HEK293 (cell line): ENCODE data around the gene MAPRE2.

Source experiments
- CTCF ChIA-PET: fragments of 350-600 bp; formaldehyde crosslinking; extraction: SDS; loops from one replicate; lab custom pipeline; 2021; ENCODE audit warnings: antibody characterized with exemption; lab: Yijun Ruan, JAX
- POLR2A ChIA-PET: fragments of 300-600 bp; formaldehyde crosslinking; extraction: SDS; loops from one replicate; lab custom pipeline; 2020; ENCODE audit warnings: antibody characterized with exemption, inconsistent platforms; lab: Yijun Ruan, JAX
- H3K27ac ChIP-seq: fragments of 200-500 bp; sonication (Bioruptor generic); 2 replicates; pipeline ENCODE4 v1.5.1; 2014; ENCODE audit warnings: low read depth, low read length, control low read depth, inconsistent platforms; ENCODE audit errors: extremely low read depth
- H3K36me3 ChIP-seq, 2 experiments: fragments of 200-500 bp in 1 of 2; sonication (Bioruptor generic) in 1 of 2; 1 replicate in 1 of 2; 2 replicates in 1 of 2; pipeline ENCODE4 v1.5.1; 2014 to 2017; ENCODE audit warnings: inconsistent platforms in 2 of 2, low read length in 2 of 2; ENCODE audit not compliant: control insufficient read depth in 2 of 2, insufficient read depth in 1 of 2
- H3K4me1 ChIP-seq: fragments of 200-500 bp; sonication (Bioruptor generic); 2 replicates; pipeline ENCODE4 v1.5.1; 2014; ENCODE audit warnings: mild to moderate bottlenecking, low read length, inconsistent platforms; ENCODE audit not compliant: control insufficient read depth, insufficient read depth
- H3K4me3 ChIP-seq: 2 replicates; pipeline ENCODE4 v1.5.1; 2011; ENCODE audit warnings: low read depth, mild to moderate bottlenecking, control low read depth, low read length, moderate library complexity
- H3K9me3 ChIP-seq: fragments of 200-500 bp; sonication (Bioruptor generic); 2 replicates; pipeline ENCODE4 v1.5.1; 2014; ENCODE audit warnings: low read depth, low read length, inconsistent platforms; ENCODE audit not compliant: control insufficient read depth, insufficient read depth
- FEZF1 ChIP-seq: fragments of 450-650 bp; formaldehyde crosslinking; IDR thresholded peaks from 2 replicates; pipeline ENCODE4 v1.5.1; 2016; ENCODE audit warnings: missing biosample characterization, missing genetic modification characterization
- GFI1B ChIP-seq: fragments of 450-650 bp; formaldehyde crosslinking; IDR thresholded peaks from 2 replicates; pipeline ENCODE4 v1.5.1; 2016; ENCODE audit warnings: missing biosample characterization, missing genetic modification characterization
- GLIS2 ChIP-seq: fragments of 450-650 bp; formaldehyde crosslinking; IDR thresholded peaks from 2 replicates; pipeline ENCODE4 v1.5.1; 2016; ENCODE audit warnings: missing biosample characterization, missing genetic modification characterization
- KLF7 ChIP-seq: fragments of 450-650 bp; formaldehyde crosslinking; IDR thresholded peaks from 2 replicates; pipeline ENCODE4 v1.5.1; 2016; ENCODE audit warnings: missing biosample characterization, missing genetic modification characterization, borderline replicate concordance
- SCRT2 ChIP-seq: fragments of 450-650 bp; formaldehyde crosslinking; IDR thresholded peaks from 2 replicates; pipeline ENCODE4 v1.5.1; 2016; ENCODE audit warnings: missing biosample characterization, missing genetic modification characterization
- SP7 ChIP-seq: fragments of 450-650 bp; formaldehyde crosslinking; IDR thresholded peaks from 2 replicates; pipeline ENCODE4 v1.5.1; 2016; ENCODE audit warnings: missing biosample characterization, missing genetic modification characterization
- TCF7L2 ChIP-seq: IDR thresholded peaks from 2 replicates; pipeline ENCODE4 v1.6.1; 2011; ENCODE audit warnings: low read depth, mild to moderate bottlenecking, inconsistent platforms, low read length, moderate library complexity, borderline replicate concordance
- TRIM28 ChIP-seq: IDR thresholded peaks from 2 replicates; pipeline ENCODE4 v1.6.1; 2011; ENCODE audit warnings: low read length, control low read depth, borderline replicate concordance
- ZBTB17 ChIP-seq: fragments of 450-650 bp; formaldehyde crosslinking; IDR thresholded peaks from 2 replicates; pipeline ENCODE4 v1.5.1; 2016; ENCODE audit warnings: missing biosample characterization, missing genetic modification characterization
- ZBTB20 ChIP-seq: fragments of 450-650 bp; formaldehyde crosslinking; IDR thresholded peaks from 2 replicates; pipeline ENCODE4 v1.5.1; 2016; ENCODE audit warnings: missing biosample characterization, missing genetic modification characterization
- ZBTB7A ChIP-seq: fragments of 450-650 bp; formaldehyde crosslinking; IDR thresholded peaks from 2 replicates; pipeline ENCODE4 v1.5.1; 2016; ENCODE audit warnings: low read depth, missing biosample characterization, missing genetic modification characterization
- ZFP37 ChIP-seq: fragments of 450-650 bp; formaldehyde crosslinking; IDR thresholded peaks from 2 replicates; pipeline ENCODE4 v1.5.1; 2016; ENCODE audit warnings: missing biosample characterization, missing genetic modification characterization
- ZNF214 ChIP-seq: fragments of 450-650 bp; formaldehyde crosslinking; IDR thresholded peaks from 2 replicates; pipeline ENCODE4 v1.5.1; 2017; ENCODE audit warnings: missing biosample characterization, mild to moderate bottlenecking, missing genetic modification characterization, borderline replicate concordance
- ZNF423 ChIP-seq: fragments of 450-650 bp; formaldehyde crosslinking; IDR thresholded peaks from 2 replicates; pipeline ENCODE4 v1.5.1; 2016; ENCODE audit warnings: missing biosample characterization, missing genetic modification characterization
- ZNF560 ChIP-seq: fragments of 450-650 bp; formaldehyde crosslinking; IDR thresholded peaks from 2 replicates; pipeline ENCODE4 v1.5.1; 2017; ENCODE audit warnings: missing biosample characterization, missing genetic modification characterization, borderline replicate concordance
- ZNF626 ChIP-seq: fragments of 450-650 bp; sonication (Bioruptor Pico); formaldehyde crosslinking; IDR thresholded peaks from 2 replicates; pipeline ENCODE4 v1.5.1; 2018; ENCODE audit warnings: missing biosample characterization, missing genetic modification characterization, inconsistent platforms
- ZNF654 ChIP-seq: fragments of 450-650 bp; formaldehyde crosslinking; IDR thresholded peaks from 2 replicates; pipeline ENCODE4 v1.5.1; 2016; ENCODE audit warnings: low read depth, missing biosample characterization, missing genetic modification characterization
- ZNF660 ChIP-seq: fragments of 450-650 bp; IDR thresholded peaks from 2 replicates; pipeline ENCODE4 v1.5.1; 2018; ENCODE audit warnings: missing biosample characterization, mild to moderate bottlenecking, missing genetic modification characterization
- ZNF776 ChIP-seq: fragments of 450-650 bp; formaldehyde crosslinking; IDR thresholded peaks from 2 replicates; pipeline ENCODE4 v1.5.0; 2017; ENCODE audit warnings: missing biosample characterization, missing genetic modification characterization, borderline replicate concordance
- TF ChIP-seq, protein P1 (sequence below): fragments of 450-650 bp; formaldehyde crosslinking; conservative IDR thresholded peaks from 2 replicates; pipeline ENCODE4 v1.5.1; 2016; ENCODE audit warnings: low read depth, missing biosample characterization, missing genetic modification characterization
- TF ChIP-seq, protein P2 (sequence below): fragments of 450-650 bp; formaldehyde crosslinking; IDR thresholded peaks from 2 replicates; pipeline ENCODE4 v1.5.1; 2016; ENCODE audit warnings: missing biosample characterization, missing genetic modification characterization
- TF ChIP-seq, protein P3 (sequence below): fragments of 450-650 bp; formaldehyde crosslinking; IDR thresholded peaks from 2 replicates; pipeline ENCODE4 v1.5.1; 2016; ENCODE audit warnings: missing biosample characterization, missing genetic modification characterization
- TF ChIP-seq, protein P4 (sequence below): fragments of 450-650 bp; formaldehyde crosslinking; IDR thresholded peaks from 2 replicates; pipeline ENCODE4 v1.5.1; 2016; ENCODE audit warnings: missing biosample characterization, missing genetic modification characterization, borderline replicate concordance
- TF ChIP-seq, protein P5 (sequence below): fragments of 450-650 bp; formaldehyde crosslinking; IDR thresholded peaks from 2 replicates; pipeline ENCODE4 v1.5.1; 2016; ENCODE audit warnings: missing biosample characterization, missing genetic modification characterization

MAPRE2 gene

DNA sequence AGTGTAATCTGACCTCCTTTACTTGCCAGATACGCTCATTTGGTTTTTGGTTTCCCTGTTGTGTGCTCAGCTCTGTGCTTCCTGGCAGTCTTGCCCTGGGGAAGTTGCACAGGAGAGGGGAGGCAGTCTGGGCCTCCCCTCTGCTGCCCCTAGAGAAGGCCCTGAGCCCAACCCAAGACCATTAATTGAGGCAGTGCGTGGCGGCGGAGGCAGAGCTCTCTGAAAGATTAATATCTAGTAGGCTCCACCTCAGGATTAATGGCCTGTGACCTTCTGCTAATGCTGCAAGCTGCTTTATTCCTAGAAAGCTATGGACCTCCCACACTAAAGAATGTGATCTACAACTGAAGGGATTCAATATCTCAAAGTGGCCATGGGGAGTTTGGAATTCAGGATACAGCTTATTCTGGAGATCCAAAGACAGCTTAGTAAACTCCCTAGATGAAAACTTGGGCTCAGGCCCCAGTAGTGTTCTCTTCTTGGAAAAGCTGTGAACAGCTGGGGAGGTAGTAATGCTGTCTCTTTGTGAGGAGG lies 41.4 kb upstream of the MAPRE2 start (continued):
- TF ChIP-seq ZBTB20, result no peak
- peak; percentile 41; the same call in 1 of the 2 replicates for TF ChIP-seq GLIS2 (tag by site-specific recombination)
- TF ChIP-seq ZNF214 (tag by site-specific recombination), result no peak
- TF ChIP-seq FEZF1, result peak; percentile 49; the same call in 1 of the 2 replicates
- TF ChIP-seq ZBTB17, result no peak
- TF ChIP-seq ZNF626, result no peak
- TF ChIP-seq, protein P1, sequence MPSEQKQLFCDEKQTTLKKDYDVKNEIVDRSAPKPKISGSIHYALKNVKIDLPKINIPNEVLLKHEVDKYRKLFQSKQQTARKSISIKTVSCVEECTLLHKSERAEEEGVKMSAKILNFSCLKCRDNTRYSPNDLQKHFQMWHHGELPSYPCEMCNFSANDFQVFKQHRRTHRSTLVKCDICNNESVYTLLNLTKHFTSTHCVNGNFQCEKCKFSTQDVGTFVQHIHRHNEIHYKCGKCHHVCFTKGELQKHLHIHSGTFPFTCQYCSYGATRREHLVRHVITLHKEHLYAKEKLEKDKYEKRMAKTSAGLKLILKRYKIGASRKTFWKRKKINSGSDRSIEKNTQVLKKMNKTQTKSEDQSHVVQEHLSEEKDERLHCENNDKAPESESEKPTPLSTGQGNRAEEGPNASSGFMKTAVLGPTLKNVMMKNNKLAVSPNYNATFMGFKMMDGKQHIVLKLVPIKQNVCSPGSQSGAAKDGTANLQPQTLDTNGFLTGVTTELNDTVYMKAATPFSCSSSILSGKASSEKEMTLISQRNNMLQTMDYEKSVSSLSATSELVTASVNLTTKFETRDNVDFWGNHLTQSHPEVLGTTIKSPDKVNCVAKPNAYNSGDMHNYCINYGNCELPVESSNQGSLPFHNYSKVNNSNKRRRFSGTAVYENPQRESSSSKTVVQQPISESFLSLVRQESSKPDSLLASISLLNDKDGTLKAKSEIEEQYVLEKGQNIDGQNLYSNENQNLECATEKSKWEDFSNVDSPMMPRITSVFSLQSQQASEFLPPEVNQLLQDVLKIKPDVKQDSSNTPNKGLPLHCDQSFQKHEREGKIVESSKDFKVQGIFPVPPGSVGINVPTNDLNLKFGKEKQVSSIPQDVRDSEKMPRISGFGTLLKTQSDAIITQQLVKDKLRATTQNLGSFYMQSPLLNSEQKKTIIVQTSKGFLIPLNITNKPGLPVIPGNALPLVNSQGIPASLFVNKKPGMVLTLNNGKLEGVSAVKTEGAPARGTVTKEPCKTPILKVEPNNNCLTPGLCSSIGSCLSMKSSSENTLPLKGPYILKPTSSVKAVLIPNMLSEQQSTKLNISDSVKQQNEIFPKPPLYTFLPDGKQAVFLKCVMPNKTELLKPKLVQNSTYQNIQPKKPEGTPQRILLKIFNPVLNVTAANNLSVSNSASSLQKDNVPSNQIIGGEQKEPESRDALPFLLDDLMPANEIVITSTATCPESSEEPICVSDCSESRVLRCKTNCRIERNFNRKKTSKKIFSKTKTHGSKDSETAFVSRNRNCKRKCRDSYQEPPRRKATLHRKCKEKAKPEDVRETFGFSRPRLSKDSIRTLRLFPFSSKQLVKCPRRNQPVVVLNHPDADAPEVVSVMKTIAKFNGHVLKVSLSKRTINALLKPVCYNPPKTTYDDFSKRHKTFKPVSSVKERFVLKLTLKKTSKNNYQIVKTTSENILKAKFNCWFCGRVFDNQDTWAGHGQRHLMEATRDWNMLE (tag by site-specific recombination), result no peak
- no peak for TF ChIP-seq ZNF776 (tag by site-specific recombination)
- TF ChIP-seq ZBTB7A (tag by site-specific recombination), result no peak
- TF ChIP-seq, protein P2, sequence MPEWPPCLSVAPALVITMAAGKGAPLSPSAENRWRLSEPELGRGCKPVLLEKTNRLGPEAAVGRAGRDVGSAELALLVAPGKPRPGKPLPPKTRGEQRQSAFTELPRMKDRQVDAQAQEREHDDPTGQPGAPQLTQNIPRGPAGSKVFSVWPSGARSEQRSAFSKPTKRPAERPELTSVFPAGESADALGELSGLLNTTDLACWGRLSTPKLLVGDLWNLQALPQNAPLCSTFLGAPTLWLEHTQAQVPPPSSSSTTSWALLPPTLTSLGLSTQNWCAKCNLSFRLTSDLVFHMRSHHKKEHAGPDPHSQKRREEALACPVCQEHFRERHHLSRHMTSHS (tag by site-specific recombination), result no peak
- TF ChIP-seq SP7 (tag by site-specific recombination), result no peak
- peak; percentile 96 for TF ChIP-seq TRIM28
- no peak for TF ChIP-seq ZNF423 (tag by site-specific recombination)
- TF ChIP-seq TCF7L2, result 0 out of 2 replicates have a peak, but pooled peaks have one; percentile 17

DNA sequence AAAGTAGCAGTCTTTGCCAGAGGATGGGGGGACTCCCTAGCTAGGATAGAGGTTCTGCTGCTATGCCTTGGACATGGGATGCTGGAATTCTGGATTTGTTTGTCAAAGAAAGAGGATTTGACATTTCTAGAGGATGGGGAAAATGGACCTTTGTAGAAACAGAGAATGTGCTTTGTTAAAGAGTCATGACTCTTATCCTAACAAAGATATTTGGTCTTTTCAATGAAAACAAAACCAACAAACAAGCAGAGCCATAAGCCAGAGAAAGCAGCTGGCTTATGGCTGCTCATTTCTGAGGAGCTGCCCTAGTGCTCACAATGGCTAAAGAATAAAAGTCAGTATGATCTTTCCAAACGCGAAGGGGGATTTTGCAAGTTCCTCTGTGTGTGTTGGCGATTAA lies 40.8 kb upstream of the MAPRE2 start:
- POLR2A ChIA-PET, result no interaction called here
- TF ChIP-seq, protein P3, sequence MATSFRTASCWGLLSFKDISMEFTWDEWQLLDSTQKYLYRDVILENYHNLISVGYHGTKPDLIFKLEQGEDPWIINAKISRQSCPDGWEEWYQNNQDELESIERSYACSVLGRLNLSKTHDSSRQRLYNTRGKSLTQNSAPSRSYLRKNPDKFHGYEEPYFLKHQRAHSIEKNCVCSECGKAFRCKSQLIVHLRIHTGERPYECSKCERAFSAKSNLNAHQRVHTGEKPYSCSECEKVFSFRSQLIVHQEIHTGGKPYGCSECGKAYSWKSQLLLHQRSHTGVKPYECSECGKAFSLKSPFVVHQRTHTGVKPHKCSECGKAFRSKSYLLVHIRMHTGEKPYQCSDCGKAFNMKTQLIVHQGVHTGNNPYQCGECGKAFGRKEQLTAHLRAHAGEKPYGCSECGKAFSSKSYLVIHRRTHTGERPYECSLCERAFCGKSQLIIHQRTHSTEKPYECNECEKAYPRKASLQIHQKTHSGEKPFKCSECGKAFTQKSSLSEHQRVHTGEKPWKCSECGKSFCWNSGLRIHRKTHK, result no peak
- no peak for TF ChIP-seq ZFP37 (tag by site-specific recombination)
- TF ChIP-seq, protein P4, sequence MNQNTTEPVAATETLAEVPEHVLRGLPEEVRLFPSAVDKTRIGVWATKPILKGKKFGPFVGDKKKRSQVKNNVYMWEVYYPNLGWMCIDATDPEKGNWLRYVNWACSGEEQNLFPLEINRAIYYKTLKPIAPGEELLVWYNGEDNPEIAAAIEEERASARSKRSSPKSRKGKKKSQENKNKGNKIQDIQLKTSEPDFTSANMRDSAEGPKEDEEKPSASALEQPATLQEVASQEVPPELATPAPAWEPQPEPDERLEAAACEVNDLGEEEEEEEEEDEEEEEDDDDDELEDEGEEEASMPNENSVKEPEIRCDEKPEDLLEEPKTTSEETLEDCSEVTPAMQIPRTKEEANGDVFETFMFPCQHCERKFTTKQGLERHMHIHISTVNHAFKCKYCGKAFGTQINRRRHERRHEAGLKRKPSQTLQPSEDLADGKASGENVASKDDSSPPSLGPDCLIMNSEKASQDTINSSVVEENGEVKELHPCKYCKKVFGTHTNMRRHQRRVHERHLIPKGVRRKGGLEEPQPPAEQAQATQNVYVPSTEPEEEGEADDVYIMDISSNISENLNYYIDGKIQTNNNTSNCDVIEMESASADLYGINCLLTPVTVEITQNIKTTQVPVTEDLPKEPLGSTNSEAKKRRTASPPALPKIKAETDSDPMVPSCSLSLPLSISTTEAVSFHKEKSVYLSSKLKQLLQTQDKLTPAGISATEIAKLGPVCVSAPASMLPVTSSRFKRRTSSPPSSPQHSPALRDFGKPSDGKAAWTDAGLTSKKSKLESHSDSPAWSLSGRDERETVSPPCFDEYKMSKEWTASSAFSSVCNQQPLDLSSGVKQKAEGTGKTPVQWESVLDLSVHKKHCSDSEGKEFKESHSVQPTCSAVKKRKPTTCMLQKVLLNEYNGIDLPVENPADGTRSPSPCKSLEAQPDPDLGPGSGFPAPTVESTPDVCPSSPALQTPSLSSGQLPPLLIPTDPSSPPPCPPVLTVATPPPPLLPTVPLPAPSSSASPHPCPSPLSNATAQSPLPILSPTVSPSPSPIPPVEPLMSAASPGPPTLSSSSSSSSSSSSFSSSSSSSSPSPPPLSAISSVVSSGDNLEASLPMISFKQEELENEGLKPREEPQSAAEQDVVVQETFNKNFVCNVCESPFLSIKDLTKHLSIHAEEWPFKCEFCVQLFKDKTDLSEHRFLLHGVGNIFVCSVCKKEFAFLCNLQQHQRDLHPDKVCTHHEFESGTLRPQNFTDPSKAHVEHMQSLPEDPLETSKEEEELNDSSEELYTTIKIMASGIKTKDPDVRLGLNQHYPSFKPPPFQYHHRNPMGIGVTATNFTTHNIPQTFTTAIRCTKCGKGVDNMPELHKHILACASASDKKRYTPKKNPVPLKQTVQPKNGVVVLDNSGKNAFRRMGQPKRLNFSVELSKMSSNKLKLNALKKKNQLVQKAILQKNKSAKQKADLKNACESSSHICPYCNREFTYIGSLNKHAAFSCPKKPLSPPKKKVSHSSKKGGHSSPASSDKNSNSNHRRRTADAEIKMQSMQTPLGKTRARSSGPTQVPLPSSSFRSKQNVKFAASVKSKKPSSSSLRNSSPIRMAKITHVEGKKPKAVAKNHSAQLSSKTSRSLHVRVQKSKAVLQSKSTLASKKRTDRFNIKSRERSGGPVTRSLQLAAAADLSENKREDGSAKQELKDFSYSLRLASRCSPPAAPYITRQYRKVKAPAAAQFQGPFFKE, result no peak
- TF ChIP-seq GFI1B, result no peak
- TF ChIP-seq ZBTB20, result no peak
- TF ChIP-seq SCRT2 (tag by site-specific recombination), result no peak
- TF ChIP-seq KLF7, result no peak
- TF ChIP-seq, protein P5, sequence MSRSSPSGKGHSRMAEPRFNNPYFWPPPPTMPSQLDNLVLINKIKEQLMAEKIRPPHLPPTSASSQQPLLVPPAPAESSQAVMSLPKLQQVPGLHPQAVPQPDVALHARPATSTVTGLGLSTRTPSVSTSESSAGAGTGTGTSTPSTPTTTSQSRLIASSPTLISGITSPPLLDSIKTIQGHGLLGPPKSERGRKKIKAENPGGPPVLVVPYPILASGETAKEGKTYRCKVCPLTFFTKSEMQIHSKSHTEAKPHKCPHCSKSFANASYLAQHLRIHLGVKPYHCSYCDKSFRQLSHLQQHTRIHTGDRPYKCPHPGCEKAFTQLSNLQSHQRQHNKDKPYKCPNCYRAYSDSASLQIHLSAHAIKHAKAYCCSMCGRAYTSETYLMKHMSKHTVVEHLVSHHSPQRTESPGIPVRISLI (tag by site-specific recombination), result no peak
- TF ChIP-seq ZNF560 (tag by site-specific recombination), result no peak
- no peak for TF ChIP-seq ZNF654 (tag by site-specific recombination)
- TF ChIP-seq ZNF660 (tag by site-specific recombination), result no peak
- CTCF ChIA-PET, result interaction anchor here (1.2 to 1.3 kb wide), 2 partner anchors 133 to 143 kb away, joined by 4 read pairs; no protein-coding TSS in a partner anchor

More for the DNA sequence above, 40.8 kb upstream of the MAPRE2 start:
- Histone ChIP-seq H3K27ac (no peak overlapping the region), H3K36me3 (no peaks in the 10 kb centered on the region), H3K9me3 (no peaks in the 10 kb centered on the region), H3K4me1 (no peaks in the 10 kb centered on the region), H3K4me3 (no peak overlapping the region)
